GM12878 (cell line): Measurements from ENCODE around the gene SPDL1. TPM values are rescaled to one million over a fixed set of nuclear protein-coding genes. Genes with fewer than 3 reads are reported as not detected.

ENCODE experiments used
- ATAC-seq: fragments of 200-7000 bp; cut with Tn5 transposase; 3 replicates; pipeline ENCODE4 v1.9.1; 2020; ENCODE audit warnings: mild to moderate bottlenecking, moderate library complexity
- BruUV-seq: library from RNA; stranded (reverse); fragments of 400-500 nt; replicated peaks from 2 replicates; lab custom pipeline; 2021; lab: Mats Ljungman, UMichigan
- CTCF ChIA-PET: fragments of 300-600 bp; sonication (Branson Sonifier 250); formaldehyde crosslinking; extraction: SDS; loops from one replicate; lab custom pipeline; 2021; ENCODE audit warnings: inconsistent platforms; lab: Yijun Ruan, JAX
- POLR2A ChIA-PET: fragments of 350-600 bp; formaldehyde crosslinking; extraction: SDS; loops from one replicate; lab custom pipeline; 2021; ENCODE audit warnings: inconsistent platforms; lab: Charles Lee
- RAD21 ChIA-PET: fragments of 300-600 bp; sonication (Branson Sonifier 250); formaldehyde crosslinking; loops from one replicate; lab custom pipeline; 2023; ENCODE audit warnings: antibody characterized with exemption; ENCODE audit not compliant: unreplicated experiment; lab: Charles Lee
- SMC1A ChIA-PET: fragments of 300-600 bp; sonication (Branson Sonifier 250); formaldehyde crosslinking; loops from one replicate; lab custom pipeline; 2023; ENCODE audit not compliant: unreplicated experiment, uncharacterized antibody; lab: Charles Lee
- DNase-seq: peaks from one replicate; pipeline ENCODE4 v3.0.0-alpha.2; 2011; ENCODE audit warnings: low read depth, low spot score
- FAIRE-seq: peaks from 3 replicates; lab custom pipeline; 2011; peaks lifted over from hg19 to GRCh38; lab: Jason Lieb, UNC
- H2AFZ ChIP-seq: 2 replicates; pipeline ENCODE4 v1.6.0; 2011; ENCODE audit warnings: low read depth, low read length, control low read depth; ENCODE audit not compliant: control insufficient read depth
- H3K27ac ChIP-seq: 2 replicates; pipeline ENCODE4 v1.5.1; 2011; ENCODE audit warnings: control low read depth; ENCODE audit not compliant: control insufficient read depth, insufficient read depth
- H3K27me3 ChIP-seq, 2 experiments: replicated peaks in 1 of 2; 2 replicates each; pipeline versions ENCODE4 v1.6.0 to v1.6.1; 2011; ENCODE audit warnings: low read length in 1 of 2; ENCODE audit not compliant: control insufficient read depth in 2 of 2, insufficient read depth in 2 of 2
- H3K36me3 ChIP-seq, 2 experiments: 2 replicates each; pipeline ENCODE4 v1.5.1; 2011; ENCODE audit warnings: low read length in 1 of 2; ENCODE audit not compliant: control insufficient read depth in 2 of 2, insufficient read depth in 2 of 2
- H3K4me1 ChIP-seq: 2 replicates; pipeline ENCODE4 v1.6.1; 2011; ENCODE audit warnings: mild to moderate bottlenecking, low read length, moderate library complexity, mixed read lengths; ENCODE audit not compliant: control insufficient read depth, insufficient read depth
- H3K4me2 ChIP-seq: 2 replicates; pipeline ENCODE4 v1.6.0; 2011; ENCODE audit warnings: control low read depth; ENCODE audit not compliant: control insufficient read depth, insufficient read depth
- H3K4me3 ChIP-seq: fragments of 200-600 bp; sonication (generic); 2 replicates; pipeline ENCODE4 v1.5.1; 2016
- H3K79me2 ChIP-seq: 2 replicates; pipeline ENCODE4 v1.6.0; 2011; ENCODE audit warnings: low read length; ENCODE audit not compliant: control insufficient read depth, insufficient read depth
- H3K9ac ChIP-seq: 2 replicates; pipeline ENCODE4 v1.8.0; 2011; ENCODE audit warnings: low read length, control low read depth, mixed read lengths; ENCODE audit not compliant: control insufficient read depth, insufficient read depth
- H3K9me3 ChIP-seq: replicated peaks from 3 replicates; pipeline ENCODE4 v1.5.1; 2011; ENCODE audit warnings: mild to moderate bottlenecking, low read length; ENCODE audit not compliant: control insufficient read depth, insufficient read depth
- H4K20me1 ChIP-seq: 2 replicates; pipeline ENCODE4 v1.6.0; 2011; ENCODE audit not compliant: control insufficient read depth, insufficient read depth
- ATF7 ChIP-seq: fragments of 450-650 bp; IDR thresholded peaks from 2 replicates; pipeline ENCODE4 v1.6.1; 2016; ENCODE audit warnings: low read depth, mild to moderate bottlenecking
- JUNB ChIP-seq: IDR thresholded peaks from 2 replicates; pipeline ENCODE4 v1.6.1; 2016; ENCODE audit warnings: antibody characterized with exemption, mild to moderate bottlenecking
- LARP7 ChIP-seq: fragments of 450-650 bp; IDR thresholded peaks from 2 replicates; pipeline ENCODE4 v1.6.1; 2017; ENCODE audit warnings: mild to moderate bottlenecking
- NR2C1 ChIP-seq: fragments of 450-650 bp; IDR thresholded peaks from 2 replicates; pipeline ENCODE4 v1.6.1; 2017; ENCODE audit warnings: antibody characterized with exemption, mild to moderate bottlenecking, moderate library complexity
- PAX5 ChIP-seq: IDR thresholded peaks from 2 replicates; pipeline ENCODE4 v1.6.1; 2011; ENCODE audit warnings: low read depth, low read length, borderline replicate concordance
- RAD51 ChIP-seq: fragments of 450-650 bp; IDR thresholded peaks from 2 replicates; pipeline ENCODE4 v1.6.1; 2016; ENCODE audit warnings: moderate library complexity, mild to moderate bottlenecking, inconsistent platforms
- SMAD1 ChIP-seq: fragments of 450-650 bp; IDR thresholded peaks from 2 replicates; pipeline ENCODE4 v1.6.1; 2018; ENCODE audit warnings: mild to moderate bottlenecking, low read depth; ENCODE audit not compliant: partially characterized antibody
- WGBS: methylation state at CpG from one replicate; pipeline ENCODE4 v1.1.6; 2016; ENCODE audit warnings: low lambda C conversion rate; ENCODE audit not compliant: insufficient replicate concordance, insufficient coverage; ENCODE audit errors: missing lambda C conversion rate; 5-methylcytosine and 5-hydroxymethylcytosine counted together
- in situ Hi-C: fragments of 300-500 bp; cut with MboI; formaldehyde crosslinking; loops from 9 replicates; pipeline ENCODE4 v1.14.3; 2018; ENCODE audit warnings: mixed read lengths
- intact Hi-C: fragments of 100-400 bp; cut with micrococcal nuclease; formaldehyde crosslinking; loops from one replicate; pipeline ENCODE4 v1.14.2; 2022; ENCODE audit not compliant: unreplicated experiment
- polyA plus RNA-seq, 11 experiments: library from polyadenylated mRNA; depleted of rRNA in 4 of 11; unstranded in 6 of 11; stranded (reverse) in 5 of 11; fragments of >200 nt; fragmentation: Nextera tagmentation in 4 of 11; fragmentation: Illumina TruSeq in 1 of 11; extraction: Ambion mirVana in 4 of 11; extraction: Trizol in 1 of 11; gene quantifications; 1 replicate in 1 of 11; 2 replicates in 10 of 11; pipeline versions ENCODE4 v1.2.1 to v1.2.3, GENCODE V29; 2011 to 2016; ENCODE audit warnings: inconsistent platforms in 2 of 11, missing spikeins in 2 of 11, low read depth in 1 of 11
- total RNA-seq, 4 experiments: library from RNA; depleted of rRNA in 3 of 4; stranded (reverse); fragments of >200 nt in 3 of 4; fragmentation: Illumina TruSeq in 1 of 4; extraction: Trizol in 1 of 4; gene quantifications; 2 replicates each; pipeline versions ENCODE4 v1.2.1 to v1.2.3, GENCODE V29; 2013 to 2021

SPDL1 gene
- total and polyA plus RNA-seq, 10 of the 15 experiments (the other 5 are each of a cell fraction or from before 2014, with no cell fraction given), result 34.2 to 69.9 (median 46.0) TPM

DNA sequence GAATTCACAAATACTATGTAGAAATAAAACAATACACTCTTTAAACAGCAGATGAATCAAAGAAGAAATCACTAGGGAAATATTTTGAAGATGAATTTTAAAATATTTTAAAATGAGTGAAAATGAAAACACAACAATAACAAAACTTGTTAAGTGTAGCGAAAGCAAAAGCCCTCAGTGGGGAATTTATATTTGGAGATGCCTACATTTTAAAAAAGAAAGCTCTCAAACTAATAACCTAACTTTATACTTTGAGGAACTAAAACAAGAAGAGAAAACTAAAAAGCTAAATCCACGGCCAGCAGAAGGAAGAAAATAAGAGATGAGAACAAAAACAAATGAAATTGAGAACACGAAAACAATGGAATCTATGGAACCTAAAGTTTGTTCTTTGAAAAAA, 22.7 kb downstream of the SPDL1 start:
- no peak for FAIRE-seq
- H3K27me3 ChIP-seq, result no peaks in the 10 kb centered on the region

DNA sequence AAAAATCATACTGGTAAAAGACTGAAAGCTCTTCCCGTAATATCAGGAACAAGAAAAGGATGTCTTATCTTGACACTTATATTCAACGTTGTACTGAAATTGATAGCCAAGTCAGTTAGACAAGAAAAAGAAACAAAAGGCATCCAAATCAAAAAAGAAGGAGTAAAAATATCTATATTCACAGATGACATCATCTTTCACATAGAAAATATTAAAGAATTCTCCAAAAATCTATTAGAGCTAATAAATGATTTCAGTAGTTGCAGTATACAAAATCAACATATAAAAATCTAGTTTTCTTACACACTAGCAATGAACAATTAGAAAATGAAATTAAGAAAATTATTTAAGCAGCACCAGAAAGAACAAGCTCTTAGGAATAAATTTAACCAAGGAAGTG, 24.3 kb downstream of the SPDL1 start:
- WGBS, result 75% methylated on average over 2 of the region's 2 CpGs
- H3K9me3 ChIP-seq, result no peaks in the 10 kb centered on the region; the same call in 2 of the 3 replicates
- H3K4me1 ChIP-seq, result peaks cover 6% of the 10 kb centered on the region
- H3K4me2 ChIP-seq, result no peak overlapping the region
- in situ Hi-C loops, result no loop called here
- RAD21 ChIA-PET, result interaction anchor here (0.9 to 1.8 kb wide), 4 partner anchors 29 to 95 kb away, joined by 3 to 5 read pairs (median 4); no protein-coding TSS in a partner anchor
- H3K79me2 ChIP-seq, result no peaks in the 10 kb centered on the region
- SMC1A ChIA-PET, result interaction anchor here (0.9 to 2.7 kb wide), 10 partner anchors 14 to 64 kb away, joined by 3 to 16 read pairs (median 4); partner anchors contain the start of genes DOCK2 and SPDL1
- H3K27ac ChIP-seq, result no peak overlapping the region
- CTCF ChIA-PET, result interaction anchor here (0.9 to 1.5 kb wide), 2 partner anchors 27 to 63 kb away, joined by 4 read pairs; no protein-coding TSS in a partner anchor
- TF ChIP-seq SMAD1 (no peak), NR2C1 (no peak), ATF7 (peak; percentile 64; the same call in 1 of the 2 replicates), RAD51 (no peak)
- no peaks in the 10 kb centered on the region for H4K20me1 ChIP-seq
- H3K36me3 ChIP-seq, result no peaks in the 10 kb centered on the region; a peak in 1 of 4 replicates
- no peaks in the 10 kb centered on the region for H3K27me3 ChIP-seq
- no TSS peak for BruUV-seq
- ATAC-seq, result no peak
- intact Hi-C loops, result loop anchor here (5.0 kb wide), 1 partner anchor 64 kb away; no protein-coding TSS in a partner anchor
- DNase-seq, result no peak
- POLR2A ChIA-PET, result interaction anchor here (0.9 kb wide), 1 partner anchor 17 kb away, joined by 3 read pairs; no protein-coding TSS in a partner anchor
- no peak overlapping the region for H2AFZ ChIP-seq
- no peak overlapping the region for H3K4me3 ChIP-seq
- no peak for FAIRE-seq
- H3K9ac ChIP-seq, result no peak overlapping the region

More for the DNA sequence above, 22.7 kb downstream of the SPDL1 start:
- ATAC-seq (peak; percentile 37; the same call in 2 of the 3 replicates), DNase-seq (no peak)
- ChIA-PET RAD21 (interaction anchor here (0.7 to 1.8 kb wide), 11 partner anchors 11 to 95 kb away, joined by 3 to 13 read pairs (median 3); partner anchors contain the start of genes DOCK2 and SPDL1), POLR2A (interaction anchor here (1.1 to 1.6 kb wide), 2 partner anchors 49 to 64 kb away, joined by 5 to 7 read pairs; no protein-coding TSS in a partner anchor), CTCF (interaction anchor here (0.6 to 1.6 kb wide), 2 partner anchors 9 kb away, joined by 3 to 4 read pairs; no protein-coding TSS in a partner anchor), SMC1A (interaction anchor here (0.7 to 3.0 kb wide), 12 partner anchors 8 to 64 kb away, joined by 3 to 18 read pairs (median 4); partner anchors contain the start of genes DOCK2 and SPDL1)
- H3K27ac ChIP-seq, result no peak overlapping the region
- no peaks in the 10 kb centered on the region for H3K79me2 ChIP-seq
- peaks cover 0 to 1% of the 10 kb centered on the region in 2 experiments; a peak in 1 of 4 replicates for H3K36me3 ChIP-seq
- in situ Hi-C loops (no loop called here), intact Hi-C loops (loop anchor here (5.0 kb wide), 1 partner anchor 66 kb away; no protein-coding TSS in a partner anchor)
- 0 out of 2 replicates have a peak overlapping the region, but pooled peaks have one; percentile 10 for H3K4me3 ChIP-seq
- BruUV-seq, result no TSS peak
- no peaks in the 10 kb centered on the region; the same call in 2 of the 3 replicates for H3K9me3 ChIP-seq
- H3K4me2 ChIP-seq, result peak overlapping the region; percentile 17; the same call in 1 of the 2 replicates
- WGBS, result 9% methylated on average over 3 of the region's 3 CpGs
- peaks cover 6% of the 10 kb centered on the region for H3K4me1 ChIP-seq
- no peak overlapping the region for H2AFZ ChIP-seq
- no peak for TF ChIP-seq LARP7
- TF ChIP-seq JUNB, result peak; percentile 37; the same call in 1 of the 2 replicates
- TF ChIP-seq PAX5, result no peak
- no peak overlapping the region for H3K9ac ChIP-seq
- no peaks in the 10 kb centered on the region for H4K20me1 ChIP-seq
